ENCODE results near the gene RGS7BP. TPM values are rescaled to one million over a fixed set of nuclear protein-coding genes. Genes with fewer than 3 reads are reported as not detected.

Gene RGS7BP
- total RNA-seq, 1 donor from 2014 or later: 11.8 TPM

- peak overlapping the region; percentile 35 for H3K4me3 ChIP-seq
Measured at GRCh38 chr5:64507264-64507605, 1.4 kb downstream of the RGS7BP start.

DNA sequence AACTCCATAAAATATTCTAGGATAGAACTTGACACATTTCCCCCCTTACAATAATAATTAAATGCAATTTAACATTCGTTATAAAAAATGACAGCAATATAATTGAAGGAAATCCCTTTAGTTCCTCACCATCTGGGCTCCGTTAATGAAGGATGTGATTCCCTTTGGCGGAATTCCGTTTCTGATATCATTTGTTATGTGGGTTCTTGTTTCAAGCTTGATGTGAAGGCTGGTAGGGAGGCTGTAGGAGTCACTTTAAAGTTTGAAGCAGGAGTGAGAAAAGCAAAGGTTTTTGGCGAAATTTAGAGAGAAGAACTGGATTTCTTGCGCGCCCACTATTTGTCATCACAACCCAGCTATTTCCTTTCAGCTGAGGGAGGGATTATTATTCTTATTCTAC lies 4.0 kb downstream of the RGS7BP start:
- intact Hi-C loops (cut with DNase I): loop anchor here (10.0 kb wide), 1 partner anchor 75 kb away; no protein-coding TSS in a partner anchor
- H3K4me1 ChIP-seq: peaks cover 5% of the 10 kb centered on the region
- no peak for TF ChIP-seq POLR2AphosphoS5 (IDR thresholded peaks at IDR 0.05; ENCODE audit: insufficient read depth in 1 of 2, low read depth in 1 of 2)
- TF ChIP-seq CTCF (IDR thresholded peaks at IDR 0.05): no peak
- TF ChIP-seq POLR2A (IDR thresholded peaks at IDR 0.05): no peak
- H3K9me3 ChIP-seq: no peaks in the 10 kb centered on the region
- no peaks in the 10 kb centered on the region for H3K27me3 ChIP-seq
- H3K27ac ChIP-seq: no peak overlapping the region
- no peak for DNase-seq (ENCODE audit: extremely low spot score in 2 of 2)
- no peak overlapping the region for H3K4me3 ChIP-seq
- no peaks in the 10 kb centered on the region for H3K36me3 ChIP-seq

More at GRCh38 chr5:64507264-64507605, 1.4 kb downstream of the RGS7BP start:
- H3K27ac ChIP-seq: no peak overlapping the region
- peaks cover 5% of the 10 kb centered on the region for H3K4me1 ChIP-seq
- no peak for TF ChIP-seq CTCF (IDR thresholded peaks at IDR 0.05)
- no peak for TF ChIP-seq POLR2A (IDR thresholded peaks at IDR 0.05)
- no peak for TF ChIP-seq POLR2AphosphoS5 (IDR thresholded peaks at IDR 0.05; ENCODE audit: insufficient read depth in 1 of 2, low read depth in 1 of 2)
- H3K36me3 ChIP-seq: no peaks in the 10 kb centered on the region
- intact Hi-C loops (cut with DNase I): loop anchor here (10.0 kb wide), 1 partner anchor 78 kb away; no protein-coding TSS in a partner anchor
- no peaks in the 10 kb centered on the region for H3K9me3 ChIP-seq
- no peaks in the 10 kb centered on the region for H3K27me3 ChIP-seq
- no peak for DNase-seq (ENCODE audit: extremely low spot score in 2 of 2)

GRCh38 chr5:64513492-64513891 lies 7.7 kb downstream of the RGS7BP start:
- Histone ChIP-seq H3K27me3 (no peaks in the 10 kb centered on the region), H3K4me1 (no peaks in the 10 kb centered on the region), H3K4me3 (no peak overlapping the region), H3K9me3 (no peaks in the 10 kb centered on the region), H3K36me3 (no peaks in the 10 kb centered on the region), H3K27ac (no peak overlapping the region)
- intact Hi-C loops (cut with DNase I): no loop called here
- no peak for DNase-seq (ENCODE audit: extremely low spot score in 2 of 2)
- TF ChIP-seq CTCF (IDR thresholded peaks at IDR 0.05) (no peak), POLR2A (IDR thresholded peaks at IDR 0.05) (no peak), POLR2AphosphoS5 (IDR thresholded peaks at IDR 0.05; ENCODE audit: insufficient read depth in 1 of 2, low read depth in 1 of 2) (no peak)

DNA sequence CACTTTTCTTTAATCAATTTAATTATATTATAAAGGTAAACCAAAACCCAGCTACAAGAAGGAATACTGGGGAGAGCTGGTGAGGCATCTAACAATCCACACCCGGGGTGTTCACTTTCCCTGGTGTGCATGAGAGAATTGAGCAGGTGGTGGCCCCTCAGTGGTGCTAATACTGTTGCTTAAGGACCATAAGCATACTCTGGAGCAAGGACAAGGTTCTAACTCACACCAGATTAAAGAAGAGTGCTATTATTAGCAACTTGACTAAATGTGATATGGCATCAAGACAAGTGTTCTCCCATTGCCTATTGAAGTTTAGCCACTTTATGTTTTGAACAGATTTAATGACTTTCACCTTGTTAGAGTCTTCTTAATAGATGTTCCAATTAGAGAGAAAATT lies 8.8 kb downstream of the RGS7BP start:
- Histone ChIP-seq H3K27ac (no peak overlapping the region), H3K4me3 (no peak overlapping the region), H3K27me3 (no peaks in the 10 kb centered on the region), H3K36me3 (no peaks in the 10 kb centered on the region), H3K9me3 (no peaks in the 10 kb centered on the region), H3K4me1 (no peaks in the 10 kb centered on the region)
- DNase-seq (ENCODE audit: extremely low spot score in 2 of 2): no peak
- no peak for TF ChIP-seq POLR2AphosphoS5 (IDR thresholded peaks at IDR 0.05; ENCODE audit: insufficient read depth in 1 of 2, low read depth in 1 of 2)
- TF ChIP-seq CTCF (IDR thresholded peaks at IDR 0.05): no peak
- intact Hi-C loops (cut with DNase I): no loop called here

DNA sequence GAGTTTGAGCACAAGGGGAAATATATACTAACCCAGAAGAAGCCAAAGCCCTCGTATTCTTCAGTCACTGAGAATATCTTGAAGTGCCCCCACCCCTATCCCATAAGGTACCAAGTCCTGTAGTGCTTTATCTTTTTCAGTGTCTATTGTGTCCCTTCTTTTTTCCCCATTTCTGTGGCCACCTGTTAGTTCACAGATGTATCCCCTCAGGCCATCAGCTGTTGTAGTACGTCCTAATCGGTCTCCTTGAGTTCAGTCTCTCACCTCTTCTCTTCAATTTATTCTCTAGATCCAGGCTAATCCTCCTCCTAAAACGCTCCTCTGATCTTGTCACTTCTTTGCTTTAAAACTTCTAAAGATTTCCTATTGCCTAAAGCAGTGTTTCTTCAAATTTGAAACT lies 10.4 kb downstream of the RGS7BP start:
- intact Hi-C loops (cut with DNase I): no loop called here
- Histone ChIP-seq H3K9me3 (no peaks in the 10 kb centered on the region), H3K4me1 (no peaks in the 10 kb centered on the region), H3K36me3 (no peaks in the 10 kb centered on the region), H3K27me3 (no peaks in the 10 kb centered on the region), H3K4me3 (no peak overlapping the region), H3K27ac (no peak overlapping the region)
- no peak for DNase-seq (ENCODE audit: extremely low spot score in 2 of 2)
- TF ChIP-seq POLR2A (IDR thresholded peaks at IDR 0.05) (no peak), CTCF (IDR thresholded peaks at IDR 0.05) (no peak), POLR2AphosphoS5 (IDR thresholded peaks at IDR 0.05; ENCODE audit: insufficient read depth in 1 of 2, low read depth in 1 of 2) (no peak)

Measured in vagina (tissue), 2 donors.